Measurements from ENCODE around the gene PPY. TPM values are rescaled to one million over a fixed set of nuclear protein-coding genes. Genes with fewer than 3 reads are reported as not detected.
"Not testable (repeated sequence)": the region's sequence is repeated elsewhere in the genome, so short reads cannot be mapped to it uniquely, and the experiment has no call there.

The PPY gene
- total and polyA plus RNA-seq, 3 experiments from 2014 or later: not detected

DNA sequence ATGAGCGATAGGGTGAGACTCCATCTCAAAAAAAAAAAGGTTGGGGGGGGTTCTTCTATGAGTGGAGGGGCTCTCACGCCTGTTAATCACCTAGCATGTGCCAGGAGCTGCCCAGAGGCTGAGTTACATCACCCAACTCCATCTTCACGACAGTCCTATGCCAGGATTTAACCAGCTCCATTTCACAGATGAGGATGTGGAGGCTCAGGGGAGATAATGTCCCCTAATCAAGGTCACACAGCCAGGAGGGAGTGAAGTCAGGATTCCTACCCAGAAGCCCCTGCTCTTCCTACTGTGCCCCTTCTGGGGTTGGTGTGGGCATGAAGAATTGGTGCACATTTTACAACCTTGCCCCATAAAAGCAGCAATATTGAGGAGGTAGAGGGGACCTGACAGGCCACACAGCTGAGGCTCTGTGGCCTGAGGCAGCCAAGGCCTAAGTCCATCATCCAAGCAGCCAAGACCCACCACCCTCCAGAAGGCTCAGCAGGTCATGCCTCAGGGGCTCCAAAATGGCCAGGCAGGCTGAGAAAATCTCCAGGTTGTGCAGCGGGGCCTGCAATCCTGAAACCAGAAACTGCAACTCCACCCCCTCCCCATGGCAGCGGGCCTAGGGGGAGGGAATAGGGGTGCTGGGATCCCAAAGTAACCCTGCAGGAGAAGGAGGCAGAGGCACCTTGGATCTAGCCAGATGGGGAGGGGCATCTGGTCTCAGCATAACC lies 6.9 kb downstream of the PPY start:
- Mint-ChIP-seq H3K9me3 (no peaks in the 10 kb centered on the region), H3K4me1 (peaks cover 6 to 21% (median 9%) of the 10 kb centered on the region in 3 donors), H3K27me3 (peaks cover 4 to 8% of the 10 kb centered on the region in 2 donors), H3K36me3 (no peaks in the 10 kb centered on the region), H3K27ac (peak overlapping the region in 1 of 8 donors; percentile 95), H3K4me3 (no peak overlapping the region)
- Histone ChIP-seq H3K4me1 (ENCODE audit: insufficient read depth, low read length) (no peaks in the 10 kb centered on the region), H3K4me3 (ENCODE audit: low read length) (no peak overlapping the region), H3K36me3 (ENCODE audit: insufficient read depth, low read length) (no peaks in the 10 kb centered on the region), H3K27me3 (ENCODE audit: insufficient read depth, low read length, poor library complexity, severe bottlenecking) (no peaks in the 10 kb centered on the region), H3K9me3 (ENCODE audit: low read length) (no peaks in the 10 kb centered on the region), H3K27ac (ENCODE audit: low read depth, low read length) (no peak overlapping the region)
- CTCF ChIA-PET: no interaction called here
- POLR2A ChIA-PET: interaction anchor here (0.9 kb wide), 1 partner anchor 25 kb away, joined by 3 read pairs; no protein-coding TSS in a partner anchor
- no peak for DNase-seq

DNA sequence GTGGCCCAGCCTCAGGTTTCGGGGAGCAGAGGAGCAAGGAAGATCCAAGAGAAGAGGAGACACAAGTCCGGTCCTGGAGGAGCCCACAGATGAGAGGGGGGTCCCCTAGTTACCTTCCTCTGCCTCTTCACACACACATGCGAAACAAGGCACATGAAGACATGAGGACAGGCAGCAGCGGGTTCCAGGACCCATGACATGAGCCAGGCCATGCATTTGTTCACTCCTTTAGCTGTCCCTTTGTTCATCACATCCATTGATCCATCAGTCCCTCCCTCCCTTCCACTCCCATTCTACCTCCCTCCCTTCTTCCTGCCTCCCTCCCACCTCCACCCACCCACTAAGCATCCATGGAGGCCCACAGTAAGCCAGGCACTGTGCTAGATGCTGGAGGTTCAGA lies 9.4 kb downstream of the PPY start:
- Mint-ChIP-seq H3K27ac (no peak overlapping the region), H3K36me3 (no peaks in the 10 kb centered on the region), H3K27me3 (peaks cover 3 to 10% of the 10 kb centered on the region in 2 donors), H3K9me3 (no peaks in the 10 kb centered on the region), H3K4me1 (peaks cover 14 to 17% (median 14%) of the 10 kb centered on the region in 3 donors), H3K4me3 (no peak overlapping the region)
- H3K4me1 ChIP-seq (ENCODE audit: insufficient read depth, low read length): peaks cover 11% of the 10 kb centered on the region
- H3K27me3 ChIP-seq (ENCODE audit: insufficient read depth, low read length, poor library complexity, severe bottlenecking): no peaks in the 10 kb centered on the region
- no peak overlapping the region for H3K27ac ChIP-seq (ENCODE audit: low read depth, low read length)
- H3K9me3 ChIP-seq (ENCODE audit: low read length): no peaks in the 10 kb centered on the region
- no peaks in the 10 kb centered on the region for H3K36me3 ChIP-seq (ENCODE audit: insufficient read depth, low read length)
- CTCF ChIA-PET: interaction anchor here (2.0 kb wide), 1 partner anchor 11 kb away, joined by 8 read pairs; no protein-coding TSS in a partner anchor
- no peak overlapping the region for H3K4me3 ChIP-seq (ENCODE audit: low read length)
- POLR2A ChIA-PET: no interaction called here
- DNase-seq: no peak

DNA sequence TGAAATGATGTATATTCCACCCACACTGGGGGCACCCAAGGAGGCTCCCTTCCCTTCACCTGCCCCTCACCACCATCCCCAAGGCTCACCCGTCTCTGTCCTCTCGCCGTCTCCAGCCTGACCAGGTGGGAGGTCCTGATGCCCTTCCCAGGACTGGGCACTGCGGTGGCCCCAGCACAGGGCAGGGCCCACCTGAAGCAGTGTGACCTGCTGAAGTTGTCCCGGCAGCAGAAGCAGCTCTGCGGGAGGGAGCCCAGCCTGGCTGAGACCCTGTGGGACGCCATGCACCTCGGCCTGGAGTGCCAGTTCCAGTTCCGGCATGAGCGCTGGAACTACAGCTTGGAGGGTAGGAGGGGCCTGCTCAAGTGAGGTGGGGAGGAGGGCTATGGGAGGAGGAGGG lies 9.9 kb downstream of the PPY start:
- Histone ChIP-seq H3K4me3 (ENCODE audit: low read length) (no peak overlapping the region), H3K9me3 (ENCODE audit: low read length) (no peaks in the 10 kb centered on the region), H3K4me1 (ENCODE audit: insufficient read depth, low read length) (peaks cover 17% of the 10 kb centered on the region), H3K36me3 (ENCODE audit: insufficient read depth, low read length) (no peaks in the 10 kb centered on the region), H3K27me3 (ENCODE audit: insufficient read depth, low read length, poor library complexity, severe bottlenecking) (no peaks in the 10 kb centered on the region), H3K27ac (ENCODE audit: low read depth, low read length) (no peak overlapping the region)
- Mint-ChIP-seq H3K4me1 (peaks cover 16 to 17% (median 16%) of the 10 kb centered on the region in 3 donors), H3K27ac (peak overlapping the region in 1 of 8 donors; percentile 62), H3K36me3 (no peaks in the 10 kb centered on the region), H3K27me3 (peaks cover 7 to 12% of the 10 kb centered on the region in 2 donors), H3K9me3 (no peaks in the 10 kb centered on the region), H3K4me3 (no peak overlapping the region)
- DNase-seq: no peak
- CTCF ChIA-PET: no interaction called here
- POLR2A ChIA-PET: no interaction called here

GRCh38 chr17:43931062-43931571 lies 11.2 kb downstream of the PPY start:
- Histone ChIP-seq H3K27me3 (ENCODE audit: insufficient read depth, low read length, poor library complexity, severe bottlenecking) (no peaks in the 10 kb centered on the region), H3K36me3 (ENCODE audit: insufficient read depth, low read length) (no peaks in the 10 kb centered on the region), H3K4me1 (ENCODE audit: insufficient read depth, low read length) (peaks cover 23% of the 10 kb centered on the region), H3K9me3 (ENCODE audit: low read length) (no peaks in the 10 kb centered on the region), H3K4me3 (ENCODE audit: low read length) (no peak overlapping the region), H3K27ac (ENCODE audit: low read depth, low read length) (no peak overlapping the region)
- CTCF ChIA-PET: interaction anchor here (0.8 kb wide), 2 partner anchors 13 to 53 kb away, joined by 3 read pairs; no protein-coding TSS in a partner anchor
- Mint-ChIP-seq H3K36me3 (no peaks in the 10 kb centered on the region), H3K9me3 (no peaks in the 10 kb centered on the region), H3K4me1 (peaks cover 17 to 20% (median 19%) of the 10 kb centered on the region in 3 donors), H3K27me3 (peaks cover 6 to 13% of the 10 kb centered on the region in 2 donors), H3K4me3 (no peak overlapping the region), H3K27ac (no peak overlapping the region)
- DNase-seq: no peak
- POLR2A ChIA-PET: interaction anchor here (0.6 kb wide), 1 partner anchor 21 kb away, joined by 16 read pairs; no protein-coding TSS in a partner anchor

- Histone ChIP-seq H3K27ac (ENCODE audit: low read depth, low read length) (no peak overlapping the region), H3K27me3 (ENCODE audit: insufficient read depth, low read length, poor library complexity, severe bottlenecking) (no peaks in the 10 kb centered on the region), H3K4me1 (ENCODE audit: insufficient read depth, low read length) (peaks cover 23% of the 10 kb centered on the region), H3K9me3 (ENCODE audit: low read length) (no peaks in the 10 kb centered on the region), H3K36me3 (ENCODE audit: insufficient read depth, low read length) (no peaks in the 10 kb centered on the region), H3K4me3 (ENCODE audit: low read length) (no peak overlapping the region)
- POLR2A ChIA-PET: interaction anchor here (0.6 kb wide), 2 partner anchors 1018 to 1157 kb away, joined by 3 to 5 read pairs; no protein-coding TSS in a partner anchor
- Mint-ChIP-seq H3K27ac (no peak overlapping the region), H3K4me1 (peaks cover 17 to 20% (median 19%) of the 10 kb centered on the region in 3 donors), H3K9me3 (no peaks in the 10 kb centered on the region), H3K36me3 (no peaks in the 10 kb centered on the region), H3K27me3 (peaks cover 12 to 13% of the 10 kb centered on the region in 2 donors), H3K4me3 (no peak overlapping the region)
- DNase-seq: no peak
- CTCF ChIA-PET: interaction anchor here (1.4 kb wide), 1 partner anchor 19 kb away, joined by 7 read pairs; no protein-coding TSS in a partner anchor
Measured at GRCh38 chr17:43928609-43929008, 13.7 kb downstream of the PPY start.

DNA sequence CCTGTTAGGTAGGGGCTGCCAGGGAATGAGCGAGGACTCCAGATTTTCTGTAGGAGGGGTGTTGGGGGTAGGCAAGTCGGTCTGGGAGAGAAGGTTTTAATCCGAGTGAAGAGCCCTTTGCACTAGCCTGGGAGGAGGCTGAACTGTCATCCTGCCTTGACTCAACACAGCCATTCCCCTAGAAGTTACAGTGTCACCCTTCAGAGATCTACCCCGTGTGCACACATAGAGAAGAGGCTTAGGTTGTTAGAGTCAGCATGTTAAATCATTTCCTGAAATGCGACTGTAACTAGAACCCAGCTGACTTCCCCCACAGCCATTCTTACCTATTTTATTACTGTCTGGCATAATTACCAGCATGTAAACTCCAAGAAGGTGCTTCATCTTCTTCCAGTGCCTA lies 14.3 kb downstream of the PPY start:
- not testable (repeated sequence) for H3K9me3 Mint-ChIP-seq; H3K36me3 ChIP-seq (ENCODE audit: insufficient read depth, low read length); H3K27ac ChIP-seq (ENCODE audit: low read depth, low read length); H3K36me3 Mint-ChIP-seq; H3K27me3 ChIP-seq (ENCODE audit: insufficient read depth, low read length, poor library complexity, severe bottlenecking); H3K9me3 ChIP-seq (ENCODE audit: low read length)
- ChIA-PET POLR2A (interaction anchor here (0.6 kb wide), 1 partner anchor 1019 kb away, joined by 3 read pairs; no protein-coding TSS in a partner anchor), CTCF (interaction anchor here (1.4 kb wide), 1 partner anchor 18 kb away, joined by 7 read pairs; no protein-coding TSS in a partner anchor)
- H3K4me3 Mint-ChIP-seq: peak overlapping the region; percentile 78 to 94 (median 89)
- peak overlapping the region; percentile 10 to 94 (median 76) for H3K27ac Mint-ChIP-seq
- peaks cover 17 to 20% (median 19%) of the 10 kb centered on the region in 3 donors for H3K4me1 Mint-ChIP-seq
- DNase-seq: peak in 1 of 5 donors; percentile 28
- H3K27me3 Mint-ChIP-seq: peaks cover 12 to 13% of the 10 kb centered on the region in 2 donors
- Histone ChIP-seq H3K4me3 (ENCODE audit: low read length) (peak overlapping the region; percentile 67), H3K4me1 (ENCODE audit: insufficient read depth, low read length) (peaks cover 23% of the 10 kb centered on the region)

DNA sequence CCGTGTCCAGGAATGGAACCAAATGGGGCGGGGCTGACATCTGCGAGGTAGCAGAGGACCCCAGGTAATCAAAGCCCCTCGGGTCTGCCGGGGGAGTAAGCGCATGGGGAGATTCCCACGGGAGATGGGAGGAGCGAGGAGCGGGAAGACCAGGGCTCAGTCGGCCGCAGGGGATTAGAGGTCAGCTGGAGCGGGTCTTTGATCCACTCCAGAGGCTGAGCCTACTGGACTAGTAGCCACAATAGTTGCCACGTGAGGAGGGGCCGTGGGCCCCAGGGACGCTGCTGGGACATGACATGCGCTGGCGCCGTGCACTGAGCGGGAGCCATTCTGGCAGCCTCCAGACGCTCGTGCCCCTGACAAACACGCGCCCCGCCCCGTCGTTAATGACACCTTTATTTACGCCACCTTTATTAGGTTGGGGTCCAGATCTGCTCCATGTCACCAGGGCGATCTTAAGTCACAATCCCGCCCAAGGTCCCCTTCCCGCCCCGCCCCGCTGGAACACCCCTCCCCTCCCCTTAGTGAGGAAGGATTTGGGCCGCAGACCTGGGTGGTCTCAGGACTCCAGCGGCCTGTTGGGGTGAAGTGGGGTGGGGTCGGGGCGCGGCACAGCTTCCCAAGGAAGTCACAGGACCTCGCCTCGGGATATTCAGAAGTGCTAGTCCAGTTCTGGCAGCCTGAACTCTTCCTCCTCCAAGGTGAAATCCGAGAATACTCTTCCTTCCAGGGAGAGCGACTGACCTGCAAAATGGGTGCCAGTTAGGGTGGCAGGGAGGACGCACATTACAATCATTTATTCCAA lies 15.0 kb downstream of the PPY start:
- ChIA-PET CTCF (interaction anchor here (2.9 kb wide), 1 partner anchor 16 kb away, joined by 15 read pairs; the partner anchor contains the start of gene PPY), POLR2A (no interaction called here)
- Histone ChIP-seq H3K9me3 (ENCODE audit: low read length) (no peaks in the 10 kb centered on the region), H3K27me3 (ENCODE audit: insufficient read depth, low read length, poor library complexity, severe bottlenecking) (no peaks in the 10 kb centered on the region), H3K4me1 (ENCODE audit: insufficient read depth, low read length) (peaks cover 23% of the 10 kb centered on the region), H3K27ac (ENCODE audit: low read depth, low read length) (no peak overlapping the region), H3K4me3 (ENCODE audit: low read length) (peak overlapping the region; percentile 67), H3K36me3 (ENCODE audit: insufficient read depth, low read length) (no peaks in the 10 kb centered on the region)
- Mint-ChIP-seq H3K9me3 (no peaks in the 10 kb centered on the region), H3K4me1 (peaks cover 17 to 20% (median 19%) of the 10 kb centered on the region in 3 donors), H3K4me3 (peak overlapping the region; percentile 81 to 94 (median 89)), H3K27ac (peak overlapping the region; percentile 43 to 94 (median 80)), H3K36me3 (no peaks in the 10 kb centered on the region), H3K27me3 (peaks cover 12 to 13% of the 10 kb centered on the region in 2 donors)
- peak in 1 of 5 donors; percentile 50 for DNase-seq

Measured in CD8-positive, alpha-beta memory T cell (primary cell).